Stimulated activated CD4-positive, alpha-beta T cell treated with anti-CD3 and anti-CD28 coated beads, Interleukin-12 subunit alpha, Interleukin-12 subunit beta, amount 100 ng/mL, for 24 hours (primary cell): ENCODE results near the gene ZNF524.
"Not testable (repeated sequence)": the region's sequence is repeated elsewhere in the genome, so short reads cannot be mapped to it uniquely, and the experiment has no call there.

Experiments used
- DNase-seq, 2 experiments: peaks; one replicate each; pipeline ENCODE4 v3.0.0-alpha.2; 2020; ENCODE audit warnings: low read depth in 2 of 2

The ZNF524 gene, protein sequence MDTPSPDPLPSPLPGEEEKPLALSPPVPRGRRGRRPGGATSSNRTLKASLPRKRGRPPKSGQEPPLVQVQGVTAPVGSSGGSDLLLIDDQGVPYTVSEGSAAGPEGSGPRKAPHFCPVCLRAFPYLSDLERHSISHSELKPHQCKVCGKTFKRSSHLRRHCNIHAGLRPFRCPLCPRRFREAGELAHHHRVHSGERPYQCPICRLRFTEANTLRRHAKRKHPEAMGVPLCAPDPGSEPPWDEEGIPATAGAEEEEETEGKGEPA

DNA sequence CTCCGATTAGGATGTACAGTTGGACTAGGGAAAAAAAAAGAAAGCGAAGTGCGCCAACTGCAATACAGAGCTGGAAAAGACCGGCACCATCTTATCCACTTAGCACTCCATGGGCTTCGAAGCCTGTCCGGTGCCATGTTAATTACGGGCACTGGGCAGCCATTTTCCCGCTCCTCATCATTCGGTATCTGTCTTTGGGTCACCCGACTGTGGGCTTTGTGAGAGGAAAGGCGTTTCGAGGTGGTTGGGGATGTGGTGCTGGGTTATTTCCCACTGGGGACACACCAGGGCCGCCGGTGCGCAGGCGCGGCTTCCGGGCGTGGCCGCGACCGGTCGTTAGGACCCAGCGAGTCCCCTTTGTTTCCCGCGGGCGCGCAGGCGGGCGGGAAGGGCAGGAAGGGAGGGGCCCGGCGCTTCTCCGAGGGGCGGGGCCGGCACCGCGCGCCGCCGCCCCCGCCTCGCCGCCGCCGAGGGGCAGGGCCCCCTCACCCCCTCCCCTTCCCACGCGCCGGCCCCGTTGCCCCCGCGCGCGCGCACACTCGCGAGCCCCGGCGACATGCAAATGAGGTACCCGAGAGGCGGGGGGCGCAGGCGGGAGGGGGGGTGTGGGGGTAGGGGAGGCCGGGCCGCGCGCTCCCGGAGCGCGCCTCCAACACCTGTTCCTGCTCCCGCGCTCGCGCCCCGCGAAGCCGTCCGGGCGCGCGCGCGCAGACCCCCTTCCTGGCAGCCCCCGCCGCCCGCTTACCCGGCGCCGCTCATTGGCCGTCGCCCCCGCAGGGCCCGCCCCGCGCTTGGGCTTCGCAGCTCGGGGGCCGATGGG lies at the start of gene ZNF524:
ZNF524 (plus strand) TSS at position 447 of the 820 bp plus-strand sequence. CDS start 1,825 bp downstream, outside the sequence.
- DNase-seq: peak; percentile 68 to 71

DNA sequence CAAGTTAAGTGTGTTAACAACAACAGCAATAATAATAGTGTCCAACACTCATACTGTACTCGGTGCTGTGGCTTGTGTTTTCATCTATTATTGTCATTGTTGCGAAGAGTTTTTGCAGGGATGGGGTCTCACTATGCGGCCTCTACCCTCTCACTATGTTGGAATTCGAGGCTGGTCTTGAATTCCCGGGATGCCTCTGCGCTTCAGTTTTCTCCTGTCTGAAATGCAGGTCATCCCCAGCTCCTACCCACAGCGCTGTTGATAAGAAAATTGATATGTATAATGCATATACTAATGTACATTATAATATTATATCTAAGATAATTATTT lies 49.8 kb upstream of the ZNF524 start:
- no peak for DNase-seq

DNA sequence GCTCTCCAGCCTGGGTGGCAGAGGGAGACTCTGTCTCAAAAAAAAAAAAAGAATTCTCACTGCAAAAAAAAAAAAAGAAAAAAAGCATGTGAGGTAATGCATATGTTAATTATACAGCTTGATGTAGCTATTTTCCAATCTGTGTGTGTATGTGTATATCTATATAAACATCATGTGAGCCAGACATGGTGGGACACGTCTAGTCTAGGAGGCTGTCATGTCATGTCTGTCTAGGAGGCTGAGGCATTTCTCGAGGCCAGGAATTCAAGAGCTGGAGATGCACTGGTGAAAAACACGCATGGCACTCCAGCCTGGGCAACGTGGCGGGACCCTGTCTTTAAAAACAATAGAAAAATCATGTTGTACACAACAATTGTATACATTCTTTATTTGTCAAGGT lies 47.9 kb upstream of the ZNF524 start:
- no peak for DNase-seq

DNA sequence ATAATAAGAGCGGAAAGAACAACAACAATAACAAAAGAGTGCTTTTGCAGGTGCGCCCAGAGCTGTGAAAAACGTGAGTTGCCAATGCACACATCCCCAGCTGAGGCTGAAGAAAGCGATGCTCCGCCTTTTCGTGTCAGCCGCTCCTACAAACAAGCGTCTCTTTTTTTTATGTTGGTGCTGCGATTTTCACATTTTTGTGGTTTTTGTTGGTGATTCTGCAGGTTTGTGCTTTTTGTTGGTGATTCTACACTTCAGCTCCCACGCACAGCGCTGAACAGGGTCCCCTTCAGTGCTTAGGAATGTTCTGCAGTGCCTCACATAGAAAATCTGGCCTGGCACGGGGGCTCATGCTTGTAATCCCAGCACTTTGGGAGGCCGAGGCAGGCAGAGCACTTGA lies 47.5 kb upstream of the ZNF524 start:
- no peak for DNase-seq

DNA sequence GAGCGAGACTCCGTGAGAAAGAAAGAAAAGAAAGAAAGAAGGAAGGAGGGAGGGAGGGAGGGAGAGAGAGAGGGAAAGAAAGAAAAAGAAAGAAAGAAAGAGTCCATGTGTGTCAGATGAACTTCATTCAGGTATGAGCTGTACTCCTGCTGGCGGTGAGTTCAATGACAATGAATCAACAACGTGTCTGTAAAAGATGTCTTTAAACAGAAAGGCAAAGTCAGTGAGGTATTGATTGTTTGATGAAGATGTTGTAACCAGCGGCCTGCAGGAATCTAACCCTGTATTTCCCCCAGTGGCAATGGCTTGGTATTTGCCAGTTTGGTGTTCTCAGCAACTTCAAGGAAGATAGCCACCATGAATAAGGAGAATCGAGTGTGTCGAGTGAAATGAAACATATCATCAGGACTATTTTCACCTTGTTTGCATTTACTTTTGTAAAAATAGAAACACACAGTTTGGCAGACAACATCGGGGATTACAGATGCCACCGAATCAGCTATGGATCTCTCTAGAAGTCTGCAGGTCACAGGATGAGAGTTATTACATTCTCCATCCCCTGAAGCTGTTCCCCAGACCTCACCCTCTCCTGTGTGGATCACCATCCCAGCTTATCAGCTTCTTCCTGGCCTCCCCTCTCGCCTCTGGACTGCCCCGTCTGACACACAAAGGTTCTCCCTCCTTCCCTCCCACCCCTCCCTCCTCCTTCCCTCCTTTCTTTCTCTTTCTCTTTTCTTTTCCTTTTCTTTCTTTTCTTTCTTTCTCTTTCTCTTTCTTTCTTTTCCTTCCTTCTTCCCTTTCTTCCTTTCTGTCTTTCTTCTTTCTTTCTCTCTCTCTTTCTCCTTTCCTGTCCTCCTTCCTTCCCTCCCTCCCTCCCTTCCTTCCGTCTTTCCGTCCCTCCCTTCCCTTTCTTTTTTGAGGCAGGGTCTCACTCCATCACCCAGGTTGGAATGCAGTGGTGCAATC lies 46.6 kb upstream of the ZNF524 start:
- DNase-seq: no peak

DNA sequence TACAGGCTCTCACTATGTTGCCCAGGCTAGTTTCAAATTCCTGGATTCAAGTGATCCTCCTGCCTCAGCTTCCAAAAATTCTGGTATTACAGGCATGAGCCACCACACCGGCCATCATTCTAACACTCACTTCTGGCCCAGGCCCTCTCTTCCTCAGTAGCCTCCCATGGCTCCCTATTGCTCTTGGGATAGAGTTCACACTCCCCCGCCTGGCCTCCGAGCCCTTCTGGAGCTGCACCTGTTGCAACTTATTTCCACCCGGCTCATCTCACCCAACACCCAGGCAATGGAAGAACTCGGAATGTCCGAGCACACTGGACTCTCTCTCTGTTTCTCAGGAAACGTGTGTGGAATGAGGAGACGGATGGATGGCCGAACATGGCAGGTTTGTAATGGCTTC lies 45.8 kb upstream of the ZNF524 start:
- no peak for DNase-seq

DNA sequence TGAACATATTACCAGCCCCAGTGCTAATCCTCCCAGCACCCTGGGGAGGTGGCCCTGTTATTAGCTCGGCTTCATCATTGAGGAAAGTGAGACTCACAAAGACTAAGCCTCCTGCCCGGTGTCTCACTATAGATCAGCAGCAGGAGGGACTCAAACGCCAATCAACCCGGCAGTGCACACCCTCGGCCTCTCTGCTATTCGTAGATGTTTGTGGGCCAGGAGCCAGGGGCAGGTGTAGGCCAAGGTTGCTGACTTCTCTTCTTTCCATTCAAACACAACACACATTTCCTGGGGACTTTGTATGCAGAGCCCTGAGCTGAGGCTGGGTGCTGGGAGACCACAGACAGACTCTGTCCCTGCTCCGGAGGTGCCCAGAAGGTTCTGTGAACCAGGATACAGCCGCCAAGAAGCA lies 45.3 kb upstream of the ZNF524 start:
- no peak for DNase-seq

DNA sequence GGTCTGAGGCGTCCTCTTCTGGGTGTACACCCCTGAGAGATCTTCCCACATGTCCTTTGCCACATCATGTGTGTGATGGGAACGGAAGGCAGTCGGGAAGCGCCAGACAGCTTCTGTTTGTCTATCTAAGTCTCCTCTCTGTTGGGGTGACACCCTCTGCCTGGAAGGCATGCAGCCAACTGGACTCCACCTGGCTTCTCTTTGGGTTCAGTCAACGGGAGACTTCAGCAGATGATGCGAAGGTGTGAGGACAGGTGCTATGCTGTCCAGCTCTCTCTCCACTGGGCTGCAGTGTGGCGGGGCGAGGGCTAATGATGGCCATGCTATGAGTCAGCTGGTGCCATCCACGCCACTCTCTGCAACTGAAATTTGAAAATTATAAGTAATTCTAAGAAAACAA lies 40.4 kb upstream of the ZNF524 start:
- DNase-seq: no peak

DNA sequence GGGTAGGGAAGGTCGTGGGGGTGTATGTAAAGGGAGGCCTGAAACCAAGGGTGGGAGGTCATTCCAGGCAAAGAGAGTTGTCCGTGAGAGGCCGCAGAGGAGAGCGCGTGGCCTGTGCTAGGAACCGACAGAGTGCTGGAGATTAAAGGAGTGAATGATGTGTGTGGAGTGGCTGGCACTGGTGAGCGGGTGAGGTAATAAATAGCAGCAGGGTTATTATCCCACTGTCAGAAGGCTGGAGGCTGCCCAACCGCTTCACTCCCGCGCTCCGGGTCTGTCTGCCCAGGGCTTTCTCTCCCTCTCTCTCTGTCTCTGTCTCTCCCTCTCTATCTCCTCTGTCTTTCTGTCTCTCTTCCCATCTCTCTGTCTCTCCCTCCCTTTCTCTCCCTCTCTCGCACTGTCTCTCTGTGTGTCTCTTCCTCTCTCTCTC lies 36.8 kb upstream of the ZNF524 start:
- no peak for DNase-seq

DNA sequence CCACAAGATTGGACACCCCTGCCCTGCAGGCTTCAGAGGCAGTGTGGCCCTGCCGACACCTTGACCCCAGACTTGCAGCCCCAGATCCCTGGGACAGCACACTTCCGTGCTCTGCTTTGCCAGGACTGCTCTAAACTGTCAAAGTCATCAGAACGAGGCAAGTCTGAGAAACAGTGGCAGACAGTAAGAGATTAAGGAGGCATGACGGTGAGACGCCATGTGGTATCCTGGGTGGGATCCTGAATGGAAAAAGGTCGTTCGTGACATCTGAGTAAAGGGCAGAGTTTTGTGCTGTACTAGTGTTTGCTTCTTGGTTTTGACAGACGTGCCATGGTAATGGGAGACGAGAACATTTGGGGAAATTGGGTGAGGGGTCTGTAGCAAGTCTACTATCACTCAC lies 33.3 kb upstream of the ZNF524 start:
- DNase-seq: no peak

DNA sequence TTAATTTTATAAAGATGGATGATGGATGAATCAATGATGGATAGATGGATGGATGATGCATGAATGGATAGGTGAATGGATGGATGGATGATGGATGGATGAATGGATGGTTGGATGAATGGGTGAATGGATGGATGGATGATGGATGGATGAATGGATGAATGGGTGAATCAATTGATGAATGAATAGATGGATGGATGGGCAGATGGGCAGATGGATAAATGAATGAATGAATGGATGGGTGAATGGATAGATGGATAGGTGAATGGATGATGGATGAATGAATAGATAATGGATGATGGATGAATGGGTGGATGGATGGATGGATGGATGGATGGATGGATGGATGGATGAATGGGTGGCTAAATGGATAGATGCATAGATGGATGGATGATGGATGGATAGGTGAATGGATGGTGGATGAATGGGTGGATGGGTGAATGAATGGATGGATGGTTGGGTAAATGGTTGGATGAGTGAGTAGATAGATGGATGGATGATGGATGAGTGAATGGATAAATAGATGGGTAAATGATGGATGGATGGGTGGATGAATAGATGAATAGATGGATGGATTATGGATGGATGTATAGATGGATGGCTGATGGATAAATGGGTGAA lies 32.3 kb upstream of the ZNF524 start:
- no peak for DNase-seq

DNA sequence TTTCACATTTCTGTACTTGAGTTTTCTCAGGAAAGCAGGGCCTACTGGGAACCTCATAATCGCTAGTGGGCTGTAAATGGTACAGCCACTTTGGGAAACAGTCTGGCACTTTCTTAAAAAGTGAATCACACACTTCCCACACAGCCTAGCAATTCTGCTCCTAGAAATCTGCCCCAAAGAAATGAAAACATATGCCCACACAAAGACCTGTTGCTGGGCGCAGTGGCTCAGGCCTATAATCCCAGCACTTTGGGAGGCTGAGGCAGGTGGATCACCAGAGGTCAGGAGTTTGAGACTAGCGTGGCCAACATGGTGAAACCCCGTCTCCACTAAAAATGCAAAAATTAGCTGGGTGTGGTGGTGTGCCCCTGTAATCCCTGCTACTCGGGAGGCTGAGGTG lies 30.6 kb upstream of the ZNF524 start:
- not testable (repeated sequence) for DNase-seq

DNA sequence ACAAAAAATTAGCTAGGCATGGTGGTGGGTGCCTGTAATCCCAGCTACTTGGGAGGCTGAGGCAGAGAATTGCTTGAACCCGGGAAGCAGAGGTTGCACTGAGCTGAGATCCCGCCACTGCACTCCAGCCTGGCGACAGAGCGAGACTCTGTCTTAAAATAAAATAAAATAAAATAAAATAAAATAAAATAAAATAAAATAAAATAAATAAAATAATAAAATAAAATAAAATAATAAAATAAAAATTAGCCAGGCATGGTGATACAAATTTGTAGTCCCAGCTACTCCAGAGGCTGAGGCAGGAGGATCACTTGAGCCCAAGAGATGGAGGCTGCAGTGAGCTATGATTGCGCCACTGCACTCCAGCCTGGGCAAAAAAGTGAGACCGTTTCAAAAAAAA lies 26.2 kb upstream of the ZNF524 start:
- not testable (repeated sequence) for DNase-seq

DNA sequence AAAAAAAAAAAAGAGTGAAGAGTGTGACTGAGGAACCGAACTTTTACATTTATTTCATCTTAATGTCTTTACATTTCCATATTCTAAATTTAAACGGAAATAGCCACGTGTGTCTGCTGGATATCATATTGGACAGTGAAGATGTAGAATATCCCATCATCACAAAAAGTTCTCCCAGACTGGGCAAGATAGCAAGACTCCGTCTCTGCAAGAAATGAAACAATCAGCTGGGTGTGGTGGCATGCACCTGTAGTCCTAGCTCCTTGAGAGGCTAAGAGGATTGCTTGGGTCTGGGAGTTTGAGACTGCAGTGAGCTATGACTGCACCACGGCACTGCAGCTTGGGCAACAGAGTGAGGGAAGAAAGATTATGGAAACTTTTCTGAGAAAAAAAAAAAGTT lies 23.3 kb upstream of the ZNF524 start:
- no peak for DNase-seq

DNA sequence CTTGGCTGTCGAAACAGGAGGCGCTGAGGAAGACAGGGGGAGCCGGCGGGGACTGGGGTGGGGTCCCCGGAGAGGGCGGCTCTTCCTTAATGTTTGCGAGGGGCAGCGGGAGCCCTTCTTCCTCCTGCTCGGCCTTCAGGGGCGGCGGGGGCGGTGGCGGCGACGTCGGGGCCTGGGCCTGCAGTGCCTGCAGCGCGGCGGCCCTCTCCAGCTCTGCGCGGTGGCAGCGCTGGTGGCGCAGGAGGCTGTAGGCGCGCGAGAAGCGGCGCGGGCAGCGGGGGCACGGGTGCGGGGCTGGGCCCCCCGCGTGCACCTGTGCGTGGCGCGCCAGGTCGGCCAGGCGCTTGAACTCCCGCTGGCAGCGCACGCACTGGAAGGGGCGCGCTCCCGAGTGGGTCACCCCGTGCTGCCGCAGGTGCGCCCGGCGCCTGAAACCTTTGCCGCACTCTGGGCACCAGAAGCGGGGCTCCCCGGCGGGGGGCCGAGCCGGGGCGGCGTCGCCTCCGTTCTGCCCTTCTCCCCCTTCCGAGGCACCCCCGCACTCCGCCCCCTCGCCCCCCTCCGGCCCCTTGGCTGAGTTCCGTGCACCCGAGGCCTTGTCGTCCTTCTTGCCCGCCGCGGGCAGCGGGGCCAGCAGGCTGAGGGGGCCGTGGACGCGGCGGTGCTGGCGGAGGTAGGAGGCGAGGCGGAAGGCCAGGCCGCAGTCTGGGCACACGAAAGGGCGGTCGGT lies 21.9 kb upstream of the ZNF524 start:
- DNase-seq: no peak

DNA sequence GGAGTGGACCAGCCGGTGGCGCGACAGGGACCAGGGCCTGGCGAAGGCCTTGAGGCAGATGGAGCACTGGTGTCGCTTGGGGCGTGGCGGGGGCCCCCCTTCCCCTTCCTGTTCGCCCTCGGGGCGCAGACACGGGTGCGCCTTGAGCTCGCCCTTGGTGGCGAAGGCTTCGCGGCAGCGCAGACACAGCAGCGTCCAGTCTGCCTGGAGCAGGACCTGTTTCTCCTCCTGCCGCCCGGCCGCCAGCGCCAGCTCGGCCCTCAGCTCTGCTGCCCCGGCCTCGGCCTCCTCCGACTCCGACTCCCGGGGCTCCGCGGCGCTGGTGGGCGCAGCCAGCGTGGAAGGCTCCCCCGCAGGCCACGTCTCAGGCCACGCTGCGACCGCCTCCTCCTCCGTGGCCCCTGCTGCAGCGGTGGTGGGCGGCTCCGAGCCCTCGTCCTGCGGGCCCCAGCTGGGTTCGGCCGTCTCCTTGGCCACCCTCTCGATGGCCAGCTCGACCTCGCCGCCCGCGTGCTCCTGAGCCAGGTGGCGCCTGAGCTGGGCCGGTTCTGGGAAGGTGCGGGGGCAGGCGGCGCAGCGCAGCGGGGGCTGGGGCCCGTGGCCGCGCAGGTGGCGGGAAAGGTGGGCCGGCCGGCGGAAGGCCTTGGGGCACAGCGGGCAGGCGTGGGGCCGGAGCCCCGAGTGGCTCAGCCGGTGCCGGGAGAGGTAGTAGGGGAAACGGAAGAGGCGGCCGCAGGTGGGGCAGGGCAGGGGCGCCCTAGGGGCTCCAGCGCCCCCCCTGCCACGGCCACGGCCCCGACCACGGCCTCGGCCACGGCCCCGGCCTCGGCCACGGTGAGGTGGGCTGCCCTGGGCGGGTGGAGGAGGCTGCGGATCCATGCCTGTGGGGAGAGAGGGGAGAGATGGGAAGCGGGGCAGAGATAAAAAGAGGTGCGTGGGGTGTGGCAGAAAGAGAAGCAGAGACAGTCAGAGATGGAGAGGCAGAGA lies 21.0 kb upstream of the ZNF524 start:
- no peak for DNase-seq

DNA sequence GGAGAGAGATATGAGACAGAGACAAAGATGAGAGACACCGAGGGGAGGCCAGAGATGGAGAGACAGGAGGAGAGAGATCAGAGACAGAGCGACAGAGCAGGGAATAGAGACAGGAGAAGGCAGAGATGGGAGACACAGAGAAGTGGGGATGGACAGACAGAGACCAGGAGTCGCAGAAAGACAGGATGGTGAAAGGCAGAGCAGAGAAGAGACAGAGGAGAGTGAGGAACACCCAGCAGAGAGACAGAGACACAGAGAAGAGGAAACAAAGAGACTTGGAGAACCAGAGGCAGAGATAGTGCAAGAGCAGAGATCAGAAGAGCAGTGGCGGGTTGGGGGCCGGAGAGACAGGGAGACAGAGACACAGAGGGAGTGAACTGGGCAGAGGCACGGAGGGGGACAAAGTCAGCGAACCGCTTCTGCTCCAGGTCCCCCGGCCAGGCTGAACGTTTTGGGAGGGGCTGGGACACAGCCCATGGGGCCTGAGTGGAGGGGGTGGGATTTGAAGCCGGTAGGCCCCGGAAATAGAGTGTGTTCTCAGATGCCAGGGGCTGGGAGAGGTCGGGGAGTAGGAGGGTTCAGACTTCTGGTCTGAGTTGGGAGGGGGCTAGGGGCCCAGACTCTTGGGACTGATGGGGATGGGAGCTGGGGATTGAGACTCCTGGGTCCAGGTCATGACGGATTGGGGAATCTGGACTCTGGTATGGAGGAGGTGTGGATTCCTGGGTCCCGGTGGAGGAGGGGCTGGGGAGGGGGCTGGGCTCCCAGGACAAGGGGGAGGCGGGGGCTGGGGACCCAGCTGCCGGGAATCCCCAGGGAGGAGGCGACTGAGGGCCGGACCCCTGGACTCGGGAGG lies 20.1 kb upstream of the ZNF524 start:
- DNase-seq: no peak

DNA sequence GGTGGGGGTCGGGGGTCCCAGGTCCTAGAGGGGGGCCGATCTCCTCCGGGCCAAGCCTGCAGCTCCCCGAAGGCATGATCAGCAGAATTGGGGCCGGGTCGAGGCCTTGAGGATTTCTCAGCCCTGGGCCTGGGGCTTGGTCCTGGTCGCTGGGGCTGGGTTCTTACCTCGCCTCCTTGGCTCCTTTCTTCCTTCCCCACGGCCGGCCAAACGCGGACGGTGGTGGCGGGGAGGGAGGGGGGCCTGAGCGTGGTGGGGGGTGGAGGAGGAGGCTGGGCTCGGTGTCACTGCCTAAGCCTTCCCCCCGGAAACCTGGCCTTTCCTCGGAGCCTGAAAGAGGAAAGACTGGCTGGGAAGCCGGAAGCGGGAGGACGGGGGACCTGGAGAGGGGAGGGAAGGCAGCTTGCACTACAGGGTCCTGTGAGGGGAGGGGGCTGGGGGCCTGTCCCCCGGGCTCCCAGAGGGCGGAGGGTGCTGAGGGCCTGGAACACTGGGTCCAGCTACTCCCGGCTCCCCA lies 19.4 kb upstream of the ZNF524 start, which contains the start of gene ZNF579:
ZNF579 (minus strand) TSS at position 221 of the 517 bp plus-strand sequence. CDS start 1,209 bp downstream, outside the sequence.
- peak; percentile 69 to 78 for DNase-seq
